Measurements from ENCODE around the gene PDGFD. TPM values are rescaled to one million over a fixed set of nuclear protein-coding genes. Genes with fewer than 3 reads are reported as not detected.

The PDGFD gene
- total RNA-seq, 2 experiments from 2014 or later: not detected

DNA sequence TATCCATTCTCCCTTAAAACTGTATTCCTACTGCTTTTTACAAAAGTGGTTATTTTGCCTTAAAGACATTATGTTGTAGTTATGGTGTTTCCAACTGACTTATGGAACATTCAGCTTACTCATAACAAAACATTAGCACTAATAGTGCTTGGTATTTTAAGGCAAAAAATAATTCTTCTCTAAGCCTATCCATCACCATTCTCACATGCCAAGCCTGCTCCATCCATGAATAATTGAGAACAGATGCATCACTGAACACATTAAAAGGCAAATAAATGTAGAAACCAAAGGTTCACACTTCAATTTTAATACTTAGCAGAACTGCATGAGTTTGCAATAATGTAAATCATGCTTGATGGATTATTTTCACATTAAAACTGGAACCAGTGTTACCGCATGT is 169.9 kb downstream of the PDGFD start:
- H3K36me3 Mint-ChIP-seq: no peaks in the 10 kb centered on the region
- H3K27me3 Mint-ChIP-seq: no peaks in the 10 kb centered on the region
- DNase-seq: no peak
- H3K27ac Mint-ChIP-seq: no peak overlapping the region
- no peaks in the 10 kb centered on the region for H3K4me1 Mint-ChIP-seq
- no peak overlapping the region for H3K4me3 Mint-ChIP-seq
- no peaks in the 10 kb centered on the region for H3K9me3 Mint-ChIP-seq

DNA sequence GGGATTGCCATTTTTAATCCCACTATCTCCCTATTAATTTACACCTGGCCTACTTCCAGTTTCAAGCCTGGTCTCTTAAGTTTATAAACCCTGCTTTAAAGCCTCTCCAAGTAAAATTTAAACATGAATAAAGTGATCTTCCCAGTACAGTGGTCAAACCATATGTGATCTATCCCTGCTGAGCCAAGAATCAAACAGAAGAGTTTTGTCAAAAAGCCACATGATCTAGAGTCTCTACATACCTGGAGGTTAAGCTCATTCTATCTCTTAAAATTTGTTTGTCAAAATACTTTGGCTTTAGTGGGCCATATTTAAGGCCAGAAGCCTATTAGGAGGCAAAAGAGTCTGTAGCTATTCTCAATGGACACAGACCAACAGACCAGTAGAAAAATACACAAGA is 170.4 kb downstream of the PDGFD start:
- no peaks in the 10 kb centered on the region for H3K27me3 Mint-ChIP-seq
- DNase-seq: no peak
- H3K4me3 Mint-ChIP-seq: no peak overlapping the region
- no peak overlapping the region for H3K27ac Mint-ChIP-seq
- H3K4me1 Mint-ChIP-seq: no peaks in the 10 kb centered on the region
- H3K36me3 Mint-ChIP-seq: no peaks in the 10 kb centered on the region
- H3K9me3 Mint-ChIP-seq: no peaks in the 10 kb centered on the region

DNA sequence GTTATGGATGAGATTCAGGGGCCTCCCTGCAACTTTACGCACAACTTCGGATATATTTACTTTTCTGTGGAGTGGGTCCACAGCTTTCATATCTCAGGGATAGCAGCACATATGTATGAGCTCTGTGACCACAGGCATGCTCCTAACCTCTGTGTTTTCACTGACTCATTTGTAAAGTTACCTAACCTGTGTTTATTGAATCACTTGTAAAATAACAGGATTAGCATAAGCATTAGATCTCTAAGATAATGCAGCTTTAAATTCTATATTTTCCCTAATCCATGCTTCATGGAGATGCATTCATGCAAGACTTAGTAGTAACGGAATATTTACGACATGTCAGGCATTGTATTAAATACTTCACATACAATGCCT is 175.4 kb downstream of the PDGFD start:
- DNase-seq: no peak
- Mint-ChIP-seq H3K27ac (no peak overlapping the region), H3K9me3 (no peaks in the 10 kb centered on the region), H3K36me3 (no peaks in the 10 kb centered on the region), H3K4me1 (no peaks in the 10 kb centered on the region), H3K27me3 (peaks cover 6% of the 10 kb centered on the region), H3K4me3 (no peak overlapping the region)

DNA sequence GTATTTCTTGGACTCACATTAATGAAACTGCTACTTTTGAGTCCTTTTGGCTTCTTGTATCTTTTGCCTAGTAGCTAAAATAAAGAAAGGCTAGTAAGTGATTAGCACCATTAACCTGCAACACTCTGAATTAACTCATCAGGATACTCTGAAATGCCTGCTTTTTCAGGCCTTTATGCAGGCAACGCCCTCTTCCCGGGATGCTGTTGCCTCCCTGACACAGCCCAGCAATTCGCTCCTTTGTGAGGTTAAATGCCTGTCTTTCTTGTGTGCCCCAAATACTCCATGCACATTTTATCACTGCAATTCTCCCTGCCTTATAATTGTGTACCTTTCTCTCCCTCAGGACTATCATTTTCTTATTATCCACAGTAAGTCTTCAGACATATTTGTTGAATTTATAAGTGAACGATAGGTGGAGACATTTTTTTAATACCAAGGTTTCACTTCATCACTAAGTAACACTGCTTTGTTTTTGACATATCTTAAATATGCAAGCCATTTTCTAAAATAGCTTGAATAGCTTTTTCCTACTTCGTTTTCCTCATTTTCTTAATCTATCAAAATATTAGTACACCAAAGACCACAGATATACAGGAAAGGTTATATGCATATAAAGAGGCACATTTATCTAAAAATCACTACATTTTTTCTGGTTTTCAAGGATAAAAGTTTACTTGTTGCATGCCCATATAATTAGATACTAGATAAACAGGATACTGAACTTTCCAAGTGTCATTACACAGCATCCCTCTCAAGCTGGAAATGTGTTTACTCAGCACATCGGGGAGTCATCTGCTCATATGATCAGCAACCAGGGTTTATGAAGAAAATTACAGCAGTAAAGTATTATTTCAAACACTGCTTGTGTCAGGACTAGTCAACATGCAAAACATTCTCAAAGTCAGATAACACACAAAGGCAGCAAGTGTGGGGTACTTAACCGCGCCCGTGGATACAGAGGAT is 176.0 kb downstream of the PDGFD start:
- Mint-ChIP-seq H3K27me3 (peaks cover 6% of the 10 kb centered on the region), H3K27ac (no peak overlapping the region), H3K4me3 (no peak overlapping the region), H3K9me3 (no peaks in the 10 kb centered on the region), H3K4me1 (no peaks in the 10 kb centered on the region), H3K36me3 (no peaks in the 10 kb centered on the region)
- DNase-seq: no peak

DNA sequence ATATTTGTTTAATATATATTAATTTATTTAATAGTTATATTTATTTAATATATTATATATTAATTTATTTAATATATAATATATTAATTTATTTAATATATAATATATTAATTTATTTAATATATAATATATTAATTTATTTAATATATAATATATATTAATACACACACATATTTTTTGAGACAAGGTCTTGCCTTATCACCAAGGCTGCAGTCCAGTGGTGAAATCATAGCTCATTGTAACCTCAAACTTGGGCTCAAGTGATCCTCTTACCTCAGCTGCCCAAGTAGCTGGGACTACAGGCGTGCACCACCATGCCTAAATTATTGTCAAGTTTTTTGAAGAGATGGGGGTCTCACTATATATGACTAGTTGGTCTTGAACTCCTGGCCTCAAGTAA is 178.9 kb downstream of the PDGFD start:
- no peak overlapping the region for H3K4me3 Mint-ChIP-seq
- no peaks in the 10 kb centered on the region for H3K36me3 Mint-ChIP-seq
- no peaks in the 10 kb centered on the region for H3K4me1 Mint-ChIP-seq
- DNase-seq: no peak
- H3K9me3 Mint-ChIP-seq: no peaks in the 10 kb centered on the region
- H3K27me3 Mint-ChIP-seq: peaks cover 6% of the 10 kb centered on the region
- H3K27ac Mint-ChIP-seq: no peak overlapping the region

GRCh38 chr11:103980108-103980507 is 183.8 kb downstream of the PDGFD start:
- Mint-ChIP-seq H3K9me3 (no peaks in the 10 kb centered on the region), H3K4me3 (no peak overlapping the region), H3K27ac (no peak overlapping the region), H3K27me3 (peaks cover 6% of the 10 kb centered on the region), H3K36me3 (no peaks in the 10 kb centered on the region), H3K4me1 (no peaks in the 10 kb centered on the region)
- DNase-seq: no peak

- no peaks in the 10 kb centered on the region for H3K36me3 Mint-ChIP-seq
- DNase-seq: no peak
- no peak overlapping the region for H3K27ac Mint-ChIP-seq
- no peaks in the 10 kb centered on the region for H3K27me3 Mint-ChIP-seq
- no peaks in the 10 kb centered on the region for H3K4me1 Mint-ChIP-seq
- H3K4me3 Mint-ChIP-seq: no peak overlapping the region
- no peaks in the 10 kb centered on the region for H3K9me3 Mint-ChIP-seq
Observed at GRCh38 chr11:103978616-103979595, 185.0 kb downstream of the PDGFD start.

DNA sequence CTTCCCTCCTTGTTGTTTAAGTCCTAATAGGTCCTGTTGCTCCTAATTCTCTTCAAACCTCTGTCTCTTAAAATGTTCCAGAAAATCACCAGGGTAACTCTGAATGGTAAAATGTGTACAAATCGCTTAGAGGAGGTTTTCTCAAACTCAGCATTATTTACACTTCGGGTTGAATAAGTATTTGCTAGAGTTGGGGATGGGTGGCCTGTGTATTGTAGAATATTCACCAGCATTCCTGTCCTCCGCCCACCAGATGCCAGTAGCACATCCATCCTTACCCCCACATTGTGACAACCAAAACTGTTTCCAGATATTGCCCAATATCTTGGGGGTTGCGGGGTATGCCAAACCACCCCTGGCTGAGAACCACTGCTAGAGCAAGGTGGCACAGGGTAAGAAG is 191.9 kb downstream of the PDGFD start:
- H3K27me3 Mint-ChIP-seq: no peaks in the 10 kb centered on the region
- no peak overlapping the region for H3K4me3 Mint-ChIP-seq
- H3K36me3 Mint-ChIP-seq: no peaks in the 10 kb centered on the region
- no peak overlapping the region for H3K27ac Mint-ChIP-seq
- no peaks in the 10 kb centered on the region for H3K4me1 Mint-ChIP-seq
- DNase-seq: no peak
- H3K9me3 Mint-ChIP-seq: peaks cover 2% of the 10 kb centered on the region

GRCh38 chr11:103970701-103971249 is 193.2 kb downstream of the PDGFD start:
- Mint-ChIP-seq H3K9me3 (peaks cover 2% of the 10 kb centered on the region), H3K4me3 (no peak overlapping the region), H3K27me3 (no peaks in the 10 kb centered on the region), H3K4me1 (no peaks in the 10 kb centered on the region), H3K27ac (no peak overlapping the region), H3K36me3 (no peaks in the 10 kb centered on the region)
- DNase-seq: no peak

- Mint-ChIP-seq H3K4me1 (no peaks in the 10 kb centered on the region), H3K27me3 (no peaks in the 10 kb centered on the region), H3K9me3 (peaks cover 2% of the 10 kb centered on the region), H3K4me3 (no peak overlapping the region), H3K36me3 (no peaks in the 10 kb centered on the region), H3K27ac (no peak overlapping the region)
- DNase-seq: no peak
Observed at GRCh38 chr11:103968685-103969084, 195.3 kb downstream of the PDGFD start.

DNA sequence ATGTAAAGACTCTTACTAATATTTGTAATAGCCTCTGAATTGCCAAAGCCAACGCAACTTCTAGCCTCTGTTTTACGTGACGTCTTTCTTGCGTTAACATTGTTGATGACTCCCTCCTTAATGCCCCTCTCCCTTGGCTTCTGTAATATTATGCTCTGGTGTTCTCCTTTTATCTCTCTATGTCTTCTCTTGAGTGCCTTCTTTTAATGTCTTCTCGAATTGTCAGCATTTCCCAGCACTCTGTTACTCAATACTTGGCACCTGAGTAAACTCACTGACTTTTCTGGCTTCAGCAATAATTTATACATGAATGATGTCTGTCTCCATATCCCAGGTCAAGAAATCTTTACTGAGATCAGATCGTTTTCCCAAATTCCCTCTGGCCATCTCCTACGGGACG is 196.0 kb downstream of the PDGFD start:
- H3K27me3 Mint-ChIP-seq: no peaks in the 10 kb centered on the region
- no peaks in the 10 kb centered on the region for H3K4me1 Mint-ChIP-seq
- H3K27ac Mint-ChIP-seq: no peak overlapping the region
- H3K36me3 Mint-ChIP-seq: no peaks in the 10 kb centered on the region
- H3K4me3 Mint-ChIP-seq: no peak overlapping the region
- H3K9me3 Mint-ChIP-seq: peaks cover 2% of the 10 kb centered on the region
- no peak for DNase-seq

DNA sequence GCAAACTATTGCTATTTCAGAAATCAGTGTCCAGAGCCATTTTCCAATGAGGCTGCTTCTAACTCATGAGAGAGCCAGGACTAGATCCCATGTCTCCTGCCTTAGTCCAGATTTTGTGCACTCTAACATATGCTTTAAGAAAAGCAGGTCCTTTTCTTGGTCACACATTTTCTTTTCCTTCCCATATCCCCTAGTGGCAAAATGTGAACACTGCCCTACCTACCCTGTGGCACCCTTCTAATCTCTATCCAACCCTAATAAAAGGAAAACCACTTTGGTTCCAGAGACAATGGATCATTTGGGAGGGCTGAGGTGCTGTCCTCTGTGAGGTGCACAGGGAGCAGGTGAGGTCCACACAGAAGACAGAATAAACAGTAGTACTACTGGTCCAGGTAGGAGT is 199.6 kb downstream of the PDGFD start:
- no peak for DNase-seq
- H3K27ac Mint-ChIP-seq: no peak overlapping the region
- H3K4me1 Mint-ChIP-seq: no peaks in the 10 kb centered on the region
- H3K27me3 Mint-ChIP-seq: no peaks in the 10 kb centered on the region
- H3K9me3 Mint-ChIP-seq: peaks cover 2% of the 10 kb centered on the region
- H3K36me3 Mint-ChIP-seq: no peaks in the 10 kb centered on the region
- no peak overlapping the region for H3K4me3 Mint-ChIP-seq

GRCh38 chr11:103963648-103964047 is 200.3 kb downstream of the PDGFD start:
- Mint-ChIP-seq H3K27ac (no peak overlapping the region), H3K4me3 (no peak overlapping the region), H3K36me3 (no peaks in the 10 kb centered on the region), H3K4me1 (no peaks in the 10 kb centered on the region), H3K9me3 (peaks cover 2% of the 10 kb centered on the region), H3K27me3 (no peaks in the 10 kb centered on the region)
- DNase-seq: no peak

GRCh38 chr11:103961010-103961409 is 202.9 kb downstream of the PDGFD start:
- DNase-seq: no peak
- Mint-ChIP-seq H3K4me3 (no peak overlapping the region), H3K4me1 (no peaks in the 10 kb centered on the region), H3K36me3 (no peaks in the 10 kb centered on the region), H3K27ac (no peak overlapping the region), H3K27me3 (peaks cover 3% of the 10 kb centered on the region), H3K9me3 (no peaks in the 10 kb centered on the region)

DNA sequence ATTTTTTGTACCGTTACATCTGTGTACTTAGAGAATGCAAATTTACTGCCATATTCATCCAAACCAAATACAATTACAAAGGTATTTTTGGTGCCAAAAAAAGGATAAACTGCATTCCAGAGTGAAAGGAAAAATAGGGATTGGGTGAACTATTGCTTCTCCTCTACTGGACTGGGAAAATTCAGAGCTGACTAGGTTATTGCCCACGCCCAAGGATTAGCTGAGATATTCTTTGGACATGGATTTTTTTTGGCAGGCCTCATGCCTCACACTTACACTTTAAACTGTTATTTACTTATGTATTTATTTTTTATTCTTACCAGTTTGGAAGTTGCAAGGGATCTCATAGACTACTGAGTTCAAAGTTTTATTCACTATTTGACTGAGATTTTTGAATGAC is 203.8 kb downstream of the PDGFD start:
- Mint-ChIP-seq H3K36me3 (no peaks in the 10 kb centered on the region), H3K9me3 (no peaks in the 10 kb centered on the region), H3K27me3 (peaks cover 3% of the 10 kb centered on the region), H3K4me3 (no peak overlapping the region), H3K4me1 (no peaks in the 10 kb centered on the region), H3K27ac (no peak overlapping the region)
- DNase-seq: no peak
